Mesangial cell (primary cell): ENCODE data around the gene CCL25. TPM values are rescaled to one million over a fixed set of nuclear protein-coding genes. Genes with fewer than 3 reads are reported as not detected.

Source experiments
- total RNA-seq: library from RNA; depleted of rRNA; stranded (reverse); fragments of >200 nt; gene quantifications from 2 replicates; pipeline ENCODE4 v1.2.3, GENCODE V29; 2015

The CCL25 gene
- not detected in 2 replicates for total RNA-seq

DNA sequence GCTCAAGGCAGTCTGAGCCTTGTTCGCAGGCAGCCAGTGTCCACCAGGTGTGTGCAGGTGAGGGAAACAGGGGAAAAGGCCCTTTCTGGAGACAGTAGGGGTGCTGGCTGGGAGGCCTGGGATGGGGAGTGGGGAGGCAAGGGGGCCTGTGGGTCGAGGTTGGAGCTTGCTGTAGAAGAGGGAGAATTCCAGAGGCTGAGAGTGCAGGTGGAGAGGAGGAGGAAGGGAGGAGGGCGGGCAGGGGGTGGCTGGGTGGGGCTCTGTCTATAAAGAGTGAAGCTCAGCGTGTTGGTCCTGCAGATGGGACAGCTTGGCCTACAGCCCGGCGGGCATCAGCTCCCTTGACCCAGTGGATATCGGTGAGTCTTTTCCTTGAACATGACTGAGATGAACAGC lies at the start of gene CCL25:
Gene CCL25 (plus strand): TSS at position 297 of the 396 bp plus-strand sequence. CDS start 290 bp downstream, outside the sequence.

GRCh38 chr19:8005534-8006256 lies 46.9 kb upstream of the CCL25 start, which contains the start of gene ELAVL1:
TSS of gene ELAVL1 (minus strand) at chr19:8005641. CDS start at chr19:7991815, 13,826 bp downstream.

Other genes starting within 250 kb of the CCL25 start
- 10.4 and 17.5 TPM in 2 replicates for gene EVI5L, start 222.5 kb upstream of the CCL25 start, total RNA-seq
- gene PRR36, start 178.4 kb upstream of the CCL25 start, total RNA-seq = 0.65 and 1.0 TPM in 2 replicates
- gene LRRC8E, start 164.2 kb upstream of the CCL25 start, total RNA-seq = 12.9 and 24.2 TPM in 2 replicates
- gene MAP2K7, start 148.9 kb upstream of the CCL25 start, total RNA-seq = 11.7 and 17.7 TPM in 2 replicates
- 1.8 and 4.4 TPM in 2 replicates for gene TGFBR3L, start 137.9 kb upstream of the CCL25 start, total RNA-seq
- 24.3 and 38.7 TPM in 2 replicates for gene SNAPC2, start 132.4 kb upstream of the CCL25 start, total RNA-seq
- gene CTXN1, start 126.6 kb upstream of the CCL25 start, total RNA-seq = 11.9 and 35.4 TPM in 2 replicates
- gene TIMM44, start 109.1 kb upstream of the CCL25 start, total RNA-seq = 55.8 and 76.6 TPM in 2 replicates
- 44.1 and 69.1 TPM in 2 replicates for gene ELAVL1, start 47.1 kb upstream of the CCL25 start, total RNA-seq
- under 0.01 TPM in 1 of 2 replicates, not detected in the other for gene FBN3, start 96.8 kb downstream of the CCL25 start, total RNA-seq
- 10.4 and 57.3 TPM in 2 replicates for gene CERS4, start 156.6 kb downstream of the CCL25 start, total RNA-seq